Keratinocyte (primary cell): ENCODE measurements around the gene NT5DC2. TPM values are rescaled to one million over a fixed set of nuclear protein-coding genes. Genes with fewer than 3 reads are reported as not detected.

Experiments used
- DNase-seq: peaks from one replicate; pipeline ENCODE4 v3.0.0-alpha.2; 2011; ENCODE audit warnings: low read depth, missing footprints, low spot score
- FAIRE-seq: peaks from 2 replicates; lab custom pipeline; 2011; peaks lifted over from hg19 to GRCh38; lab: Jason Lieb, UNC
- H2AFZ ChIP-seq: 2 replicates; pipeline ENCODE4 v1.6.0; 2012; ENCODE audit warnings: low read length, control low read depth, inconsistent platforms; ENCODE audit not compliant: control insufficient read depth
- H3K27ac ChIP-seq: 2 replicates; pipeline ENCODE4 v1.5.1; 2011; ENCODE audit warnings: low read length; ENCODE audit not compliant: control insufficient read depth, insufficient read depth
- H3K27me3 ChIP-seq: 3 replicates; pipeline ENCODE4 v1.6.0; 2011; ENCODE audit warnings: low read length; ENCODE audit not compliant: control insufficient read depth, insufficient read depth; ENCODE audit errors: extremely low read depth
- H3K36me3 ChIP-seq, 2 experiments: 2 replicates in 1 of 2; 3 replicates in 1 of 2; pipeline ENCODE4 v1.5.1; 2011; ENCODE audit warnings: low read length in 2 of 2, mild to moderate bottlenecking in 1 of 2; ENCODE audit not compliant: control insufficient read depth in 2 of 2, insufficient read depth in 2 of 2; ENCODE audit errors: extremely low read depth in 1 of 2
- H3K4me1 ChIP-seq: 3 replicates; pipeline ENCODE4 v1.5.1; 2011; ENCODE audit warnings: low read length; ENCODE audit not compliant: control insufficient read depth, insufficient read depth; ENCODE audit errors: extremely low read depth
- H3K4me2 ChIP-seq: 3 replicates; pipeline ENCODE4 v1.6.0; 2011; ENCODE audit warnings: low read depth, low read length; ENCODE audit not compliant: control insufficient read depth, insufficient read depth; ENCODE audit errors: extremely low read depth
- H3K4me3 ChIP-seq, 3 experiments: fragments of 200-600 bp in 1 of 3; sonication (generic) in 1 of 3; 2 replicates in 2 of 3; 3 replicates in 1 of 3; pipeline ENCODE4 v1.5.1; 2011 to 2016; ENCODE audit warnings: low read length in 3 of 3, mild to moderate bottlenecking in 3 of 3, control low read depth in 2 of 3, inconsistent platforms in 1 of 3, low read depth in 1 of 3, mixed read lengths in 1 of 3, mixed run types in 1 of 3, moderate library complexity in 1 of 3; ENCODE audit not compliant: control insufficient read depth in 2 of 3, insufficient read depth in 2 of 3; ENCODE audit errors: extremely low read depth in 1 of 3
- H3K79me2 ChIP-seq: 2 replicates; pipeline ENCODE4 v1.6.0; 2012; ENCODE audit warnings: low read length; ENCODE audit not compliant: control insufficient read depth, insufficient read depth
- H3K9ac ChIP-seq: 3 replicates; pipeline ENCODE4 v1.6.0; 2011; ENCODE audit warnings: low read length; ENCODE audit not compliant: control insufficient read depth, insufficient read depth; ENCODE audit errors: extremely low read depth
- H3K9me1 ChIP-seq: 3 replicates; pipeline ENCODE4 v1.6.0; 2011; ENCODE audit warnings: low read length; ENCODE audit not compliant: control insufficient read depth, insufficient read depth; ENCODE audit errors: extremely low read depth
- H3K9me3 ChIP-seq: 2 replicates; pipeline ENCODE4 v1.5.1; 2012; ENCODE audit warnings: low read depth, low read length; ENCODE audit not compliant: control insufficient read depth
- H4K20me1 ChIP-seq: 3 replicates; pipeline ENCODE4 v1.6.0; 2011; ENCODE audit warnings: low read length; ENCODE audit not compliant: control insufficient read depth, insufficient read depth; ENCODE audit errors: extremely low read depth
- CTCF ChIP-seq, 3 experiments: IDR thresholded peaks in 1 of 3; conservative IDR thresholded peaks in 1 of 3; optimal IDR thresholded peaks in 1 of 3; 2 replicates in 2 of 3; 3 replicates in 1 of 3; pipeline versions ENCODE3 to v1.5.1; 2011; ENCODE audit warnings: low read length in 3 of 3, mild to moderate bottlenecking in 3 of 3, moderate library complexity in 2 of 3, control low read depth in 1 of 3, inconsistent platforms in 1 of 3; ENCODE audit not compliant: insufficient read depth in 2 of 3; ENCODE audit errors: extremely low read depth in 1 of 3
- EZH2 ChIP-seq: IDR thresholded peaks from one replicate; pipeline ENCODE4 v1.6.1; 2012; ENCODE audit warnings: inconsistent platforms, mild to moderate bottlenecking, low read length, moderate library complexity
- dilution Hi-C: fragments of 300-500 bp; cut with MboI; formaldehyde crosslinking; loops from one replicate; pipeline ENCODE4 v1.7.0; 2020; ENCODE audit warnings: low sequenced_read_pairs; ENCODE audit not compliant: extremely low pct_ligation_motif_present
- polyA plus RNA-seq, 5 experiments: library from polyadenylated mRNA; depleted of rRNA in 3 of 5; stranded (reverse) in 3 of 5; stranded (forward) in 1 of 5; unstranded in 1 of 5; fragments of >200 nt; gene quantifications; 1 replicate in 1 of 5; 2 replicates in 3 of 5; 3 replicates in 1 of 5; pipeline versions ENCODE4 v1.2.1 to v1.2.3, GENCODE V29; 2011 to 2012; ENCODE audit warnings: missing spikeins in 2 of 5, low read depth in 1 of 5, low replicate concordance in 1 of 5

The NT5DC2 gene
- polyA plus RNA-seq, 1 donor (not counting 4 experiments of a cell fraction or from before 2014, with no cell fraction given), result 54.7 TPM

GRCh38 chr3:52535411-52536111 lies 1.9 kb upstream of the NT5DC2 start:
- Histone ChIP-seq H3K27ac (no peak overlapping the region), H3K9me3 (no peaks in the 10 kb centered on the region), H2AFZ (no peak overlapping the region), H3K27me3 (no peaks in the 10 kb centered on the region), H3K4me3 (peak overlapping the region in 1 of 3 experiments; percentile 58), H4K20me1 (peaks cover 4% of the 10 kb centered on the region), H3K79me2 (peaks cover 40% of the 10 kb centered on the region), H3K9ac (no peak overlapping the region), H3K36me3 (peaks cover 3 to 11% of the 10 kb centered on the region in 2 experiments), H3K9me1 (peaks cover 11% of the 10 kb centered on the region), H3K4me1 (peaks cover 49% of the 10 kb centered on the region), H3K4me2 (peak overlapping the region; percentile 77)
- DNase-seq, result no peak
- dilution Hi-C loops, result no loop called here
- FAIRE-seq, result no peak
- TF ChIP-seq CTCF (optimal IDR thresholded peaks at IDR 0.05 in 1 of 3, IDR thresholded peaks at IDR 0.05 in 1 of 3, conservative IDR thresholded peaks at IDR 0.05 in 1 of 3; ENCODE audit: extremely low read depth in 1 of 3, insufficient read depth in 2 of 3, low read length in 3 of 3) (no peak), EZH2 (no peak)

- peak overlapping the region; percentile 54 for H2AFZ ChIP-seq
These were observed 875 bp upstream of the NT5DC2 start for GRCh38 chr3:52534281-52535183.

More at GRCh38 chr3:52534281-52535183, 875 bp upstream of the NT5DC2 start:
- dilution Hi-C loops, result no loop called here
- Histone ChIP-seq H3K36me3 (peaks cover 0 to 11% of the 10 kb centered on the region in 2 experiments), H3K4me2 (peak overlapping the region; percentile 81), H3K9me3 (no peaks in the 10 kb centered on the region), H4K20me1 (peaks cover 4% of the 10 kb centered on the region), H3K27me3 (no peaks in the 10 kb centered on the region), H3K9me1 (peaks cover 9% of the 10 kb centered on the region), H3K4me3 (peak overlapping the region; percentile 41 to 53 (median 47)), H3K9ac (peak overlapping the region; percentile 55), H3K27ac (no peak overlapping the region), H3K4me1 (peaks cover 49% of the 10 kb centered on the region), H3K79me2 (peaks cover 38% of the 10 kb centered on the region)
- DNase-seq (no peak), FAIRE-seq (no peak)
- TF ChIP-seq CTCF (optimal IDR thresholded peaks at IDR 0.05 in 1 of 3, IDR thresholded peaks at IDR 0.05 in 1 of 3, conservative IDR thresholded peaks at IDR 0.05 in 1 of 3; ENCODE audit: extremely low read depth in 1 of 3, insufficient read depth in 2 of 3, low read length in 3 of 3) (no peak), EZH2 (no peak)
